Measurements from ENCODE around the gene HSD3B2.

GRCh38 chr1:119388450-119388849, 26.5 kb upstream of the HSD3B2 start:
- TF ChIP-seq CTCF (conservative IDR thresholded peaks at IDR 0.05; ENCODE audit: low read depth, low read length) = no peak
- no peak for TF ChIP-seq EZH2 (IDR thresholded peaks at IDR 0.05; ENCODE audit: borderline replicate concordance, low read depth, low read length, poor library complexity, severe bottlenecking)
